NCI-H2171 (cell line): Measurements from ENCODE around the gene KCNK16.
"Not testable (repeated sequence)": the region's sequence is repeated elsewhere in the genome, so short reads cannot be mapped to it uniquely, and the experiment has no call there.

Source experiments
- DNase-seq: peaks from one replicate; lab custom pipeline; 2025; lab: John Stamatoyannopoulos, UW

The KCNK16 gene

DNA sequence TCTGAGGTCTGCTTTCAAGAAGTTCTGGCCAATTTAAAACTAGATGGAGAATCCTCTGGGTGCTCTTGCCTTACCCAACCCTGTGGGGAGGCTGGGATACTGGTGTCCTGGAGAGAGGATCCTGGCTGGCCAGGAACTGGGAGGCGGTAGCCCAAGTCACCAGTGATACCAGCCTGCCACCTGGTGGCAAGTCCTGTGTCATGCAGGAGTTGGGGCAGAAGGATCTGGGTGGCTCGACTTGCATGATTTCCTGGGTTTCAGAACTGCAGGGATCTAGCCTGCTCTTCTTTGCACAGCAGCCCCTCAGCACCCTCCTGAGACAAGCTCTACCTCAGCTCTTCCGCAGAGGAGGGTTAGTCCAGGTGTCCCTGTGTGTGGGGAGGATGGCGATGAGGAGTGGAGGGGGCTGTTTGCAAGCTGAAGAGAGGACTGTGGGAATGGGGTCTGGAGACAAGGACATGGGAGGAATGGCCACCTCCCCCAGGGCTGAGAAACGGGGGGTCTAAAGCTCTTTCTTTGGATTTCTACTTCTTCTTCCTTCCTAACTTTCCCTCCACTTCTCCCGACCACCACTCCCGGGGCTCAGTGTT is 12.5 kb downstream of the KCNK16 start:
- DNase-seq, result peak; percentile 35

DNA sequence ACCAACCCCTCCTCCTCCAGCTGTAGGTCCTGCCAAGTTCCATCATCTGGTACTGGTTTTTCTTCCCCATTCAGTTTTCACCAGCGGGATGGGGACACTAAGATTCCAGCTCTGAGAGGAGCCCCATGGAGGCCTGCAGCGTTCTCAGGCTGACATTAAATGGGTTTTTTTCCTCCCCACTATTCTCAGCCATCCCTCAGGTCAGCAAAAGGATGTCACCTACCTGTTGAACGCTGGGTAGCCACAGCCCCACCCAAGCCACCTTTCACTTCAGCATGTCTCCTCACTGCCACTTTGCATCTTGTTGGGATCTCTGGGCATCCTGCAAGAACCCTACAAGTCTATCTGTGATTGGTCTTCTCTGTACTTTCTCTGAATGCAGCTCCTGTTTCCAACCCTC is 15.0 kb downstream of the KCNK16 start:
- no peak for DNase-seq

DNA sequence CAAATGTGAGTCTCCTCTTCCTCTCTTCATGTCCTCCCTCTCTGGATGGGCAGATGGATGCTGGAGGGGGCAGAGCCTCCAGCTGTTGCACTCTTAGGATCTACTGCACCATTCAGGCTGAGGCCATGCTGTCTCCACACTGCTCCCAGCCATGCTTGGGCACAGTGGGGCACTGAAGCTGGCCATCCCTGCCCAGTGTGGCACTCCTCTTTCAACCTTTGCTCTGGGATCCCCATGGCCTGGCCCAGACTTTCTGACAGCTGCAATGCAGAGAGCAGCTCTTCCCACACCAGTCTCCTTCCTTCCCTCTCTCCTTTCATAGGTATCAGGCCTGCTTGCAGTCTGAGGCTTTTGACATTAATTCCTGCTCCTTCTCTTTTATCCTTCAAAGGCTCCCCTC is 17.6 kb downstream of the KCNK16 start:
- no peak for DNase-seq

DNA sequence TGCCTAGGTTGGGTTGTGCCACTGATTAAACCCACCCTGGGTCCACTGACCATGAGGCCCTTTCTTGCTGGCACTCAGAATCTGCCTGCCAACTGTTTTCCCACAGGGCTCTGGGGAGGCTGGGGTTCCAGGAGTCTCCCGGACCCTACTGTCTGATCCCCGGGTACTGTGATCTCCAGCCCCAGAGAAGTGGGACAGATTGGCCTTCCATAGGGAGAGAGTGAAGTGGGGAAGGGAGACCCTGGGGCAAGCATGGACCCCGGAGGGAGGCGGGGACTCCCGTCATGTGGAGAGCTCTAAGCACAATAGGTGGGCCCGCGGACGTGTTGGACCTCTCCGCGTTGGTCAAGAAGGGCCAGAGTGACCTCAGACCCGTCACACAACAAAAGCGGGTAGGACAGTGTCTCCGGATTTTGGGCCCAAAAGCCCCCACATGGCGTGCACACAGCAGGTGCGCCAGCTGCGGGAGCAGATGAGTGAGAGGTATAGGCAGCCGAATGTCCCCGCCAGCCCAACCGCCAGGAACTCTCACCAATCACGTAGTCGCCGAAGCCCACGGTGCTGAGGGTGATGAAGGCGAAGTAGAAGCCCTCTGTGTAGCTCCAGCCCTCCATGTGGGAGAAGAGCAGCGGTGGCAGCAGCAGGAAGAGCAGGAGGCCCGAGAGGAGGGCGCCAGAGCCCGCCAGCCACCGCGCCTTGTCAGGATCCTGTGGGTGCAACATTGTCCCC is 18.9 kb downstream of the KCNK16 start:
- DNase-seq, result no peak

DNA sequence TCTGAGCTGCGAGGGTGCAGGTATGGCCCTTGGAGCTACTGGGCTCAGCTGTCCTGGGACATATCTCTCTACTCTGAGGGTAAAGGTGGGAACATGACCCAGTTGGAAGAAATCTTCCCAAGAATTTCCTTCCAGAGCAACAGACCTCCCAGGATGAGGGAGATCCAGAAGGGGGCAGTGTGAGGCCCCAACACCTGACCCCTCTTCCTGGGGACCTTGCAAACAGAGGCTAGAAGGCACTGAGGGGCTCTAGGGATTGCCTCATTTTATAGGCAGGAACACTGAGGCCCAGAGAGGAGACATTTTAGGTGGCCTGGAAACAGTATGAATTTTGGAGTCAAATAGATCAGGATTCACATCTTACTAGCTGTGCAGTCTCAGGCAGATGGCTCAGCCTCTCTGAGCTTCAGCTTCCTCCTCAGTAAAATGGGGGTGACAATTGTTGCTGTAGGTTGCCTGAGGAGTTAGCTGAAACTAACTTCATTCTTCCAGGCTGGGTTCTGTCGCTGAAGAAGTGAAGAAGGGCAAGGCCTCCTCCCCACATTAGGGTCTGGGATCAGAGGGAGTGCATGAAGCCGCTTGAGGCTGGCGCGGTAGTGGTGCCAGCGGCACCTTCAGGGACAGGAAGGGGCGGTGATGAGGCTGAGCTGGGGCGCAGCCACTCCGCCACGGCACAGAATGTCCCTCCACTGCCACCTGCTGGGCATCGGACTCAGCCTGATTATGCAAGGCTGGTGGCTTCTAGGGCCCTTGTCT is 19.7 kb downstream of the KCNK16 start:
- DNase-seq, result peak; percentile 44

DNA sequence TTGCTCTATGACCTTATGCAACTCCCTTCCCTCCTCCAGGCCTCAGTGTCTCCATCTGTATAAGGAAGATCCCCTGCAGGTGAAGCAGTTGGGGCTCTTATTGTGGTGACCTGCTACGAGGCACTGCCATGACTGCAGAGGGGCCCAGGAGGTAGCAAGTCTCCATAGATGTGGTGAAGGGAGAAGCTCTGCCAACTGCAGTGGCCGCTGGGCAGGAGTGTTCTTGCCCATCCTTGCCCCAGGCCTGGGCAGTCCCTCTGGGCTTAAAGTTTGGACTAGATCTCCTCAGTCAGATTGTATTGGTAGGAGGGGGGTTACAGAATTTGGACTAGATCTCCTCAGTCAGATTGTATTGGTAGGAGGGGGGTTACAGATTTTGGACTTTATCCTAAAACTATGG is 20.5 kb downstream of the KCNK16 start:
- DNase-seq, result no peak

DNA sequence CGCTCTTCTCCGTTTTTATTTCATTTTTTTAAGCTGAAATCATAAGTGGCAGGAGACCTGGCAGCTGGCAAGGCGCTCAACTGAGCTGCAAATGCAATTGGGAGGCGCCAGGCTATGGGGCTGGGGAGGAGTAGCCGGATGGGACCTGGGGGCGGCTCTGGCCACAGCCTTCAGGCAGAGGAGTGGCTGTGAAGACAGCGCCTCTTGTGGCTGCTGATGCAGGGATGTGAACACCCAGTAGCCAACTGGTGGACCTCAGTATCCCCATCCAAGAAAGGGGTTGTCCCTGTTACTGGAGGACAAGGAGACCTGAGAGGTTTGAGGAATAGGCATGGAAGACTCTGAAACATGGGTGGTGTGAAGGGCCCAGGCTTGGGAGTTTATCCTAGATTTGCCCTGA is 20.9 kb downstream of the KCNK16 start:
- no peak for DNase-seq

DNA sequence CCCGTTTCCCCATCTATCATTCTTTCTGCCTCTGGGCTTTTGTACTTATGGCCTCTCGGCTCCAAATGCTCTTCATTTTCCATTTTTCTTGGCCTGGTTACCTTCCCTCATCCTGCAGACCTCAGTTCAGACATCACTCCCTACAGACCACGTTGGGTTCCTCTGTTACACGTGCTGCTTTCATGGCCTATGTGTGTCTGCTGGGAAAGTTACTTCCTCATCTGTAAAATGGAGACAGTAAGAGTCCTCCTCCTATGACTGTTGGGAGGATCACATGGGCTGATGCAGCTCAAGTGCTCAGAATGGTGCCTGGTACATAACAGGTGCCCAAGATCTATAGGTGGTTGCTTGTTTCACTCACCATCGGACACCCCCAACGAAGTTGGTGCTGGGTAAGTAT is 21.8 kb downstream of the KCNK16 start:
- no peak for DNase-seq

DNA sequence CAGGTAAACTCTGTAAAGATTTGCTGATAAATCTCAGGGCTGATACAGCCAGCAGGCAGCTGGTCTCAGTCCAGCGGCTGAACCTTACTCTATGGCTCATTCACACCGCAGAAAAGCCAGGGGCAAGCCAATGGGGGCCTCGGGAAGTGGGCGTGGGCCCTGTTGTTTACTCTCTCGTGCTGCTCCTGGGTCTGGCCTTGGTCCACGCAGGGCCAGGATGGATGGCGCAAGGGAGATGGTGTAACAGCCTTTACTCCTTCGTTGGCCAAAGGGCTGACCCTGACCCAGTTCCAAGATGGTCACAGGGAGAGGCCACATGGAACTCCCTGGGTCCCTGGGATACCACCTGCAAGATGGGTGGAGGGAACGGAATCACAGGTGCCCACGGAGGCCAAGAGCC is 24.4 kb downstream of the KCNK16 start:
- DNase-seq, result no peak

DNA sequence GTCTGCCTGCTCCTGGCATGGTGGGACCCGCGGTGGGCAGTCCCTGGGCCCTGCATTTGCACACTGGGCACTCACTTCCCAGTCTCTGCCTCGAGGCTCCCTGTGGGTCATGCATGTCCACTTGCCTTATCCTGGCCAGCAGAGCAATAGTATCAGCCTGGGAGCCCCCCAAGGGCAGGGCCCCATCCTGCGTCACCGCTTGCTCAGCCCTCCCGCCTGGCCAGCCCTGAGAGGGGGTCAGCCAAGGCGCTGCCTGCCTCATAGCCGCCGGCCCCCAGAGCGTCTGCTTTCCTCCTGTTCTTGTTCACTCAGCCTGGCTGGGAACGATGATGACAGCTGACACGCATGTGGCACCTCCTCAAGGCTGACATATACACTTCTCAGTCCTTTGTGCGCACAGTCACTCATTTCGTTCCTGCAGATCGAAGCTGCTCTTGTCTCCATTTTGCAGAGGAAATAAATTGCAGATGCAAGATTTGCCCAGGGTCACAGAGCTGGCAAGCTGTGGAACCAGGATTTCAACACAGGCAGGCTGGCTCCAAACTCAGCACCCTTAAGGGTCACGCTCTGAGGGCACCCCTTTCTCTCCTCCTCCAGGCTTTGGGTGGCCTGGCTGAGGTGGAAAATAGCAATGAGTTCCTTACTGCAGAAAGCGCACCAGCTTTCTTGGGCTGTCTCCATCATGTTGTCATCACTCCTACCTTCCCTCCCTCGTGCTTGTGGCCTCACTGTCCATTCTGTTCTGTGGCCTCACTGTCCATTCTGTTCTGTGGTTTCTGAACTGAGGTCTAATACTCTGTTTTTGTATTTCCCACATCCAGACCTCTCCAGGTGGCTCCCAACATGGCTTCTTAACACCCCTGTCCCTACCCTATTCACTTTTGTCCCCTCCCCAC is 25.5 kb downstream of the KCNK16 start:
- no peak for DNase-seq

DNA sequence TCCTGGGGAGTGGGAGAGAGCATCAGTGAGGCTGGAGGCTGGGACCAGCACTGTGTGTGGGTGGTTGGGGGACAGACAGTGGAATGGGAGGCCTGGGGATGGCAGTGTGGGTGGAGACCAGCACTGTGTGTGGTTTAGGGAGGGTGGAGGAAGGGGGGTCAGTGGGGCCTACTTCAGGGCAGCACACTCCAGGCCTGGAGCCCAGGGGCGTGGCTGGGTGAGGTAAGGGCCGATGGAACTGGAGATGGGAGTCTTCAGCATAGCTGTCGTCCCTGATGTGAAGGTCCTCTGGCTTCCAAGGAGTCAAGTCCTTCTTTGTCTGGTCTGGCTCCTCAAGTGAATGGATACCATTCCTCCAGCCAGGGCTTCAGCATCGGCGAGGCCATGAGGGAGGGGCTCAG is 26.9 kb downstream of the KCNK16 start:
- DNase-seq, result no peak

DNA sequence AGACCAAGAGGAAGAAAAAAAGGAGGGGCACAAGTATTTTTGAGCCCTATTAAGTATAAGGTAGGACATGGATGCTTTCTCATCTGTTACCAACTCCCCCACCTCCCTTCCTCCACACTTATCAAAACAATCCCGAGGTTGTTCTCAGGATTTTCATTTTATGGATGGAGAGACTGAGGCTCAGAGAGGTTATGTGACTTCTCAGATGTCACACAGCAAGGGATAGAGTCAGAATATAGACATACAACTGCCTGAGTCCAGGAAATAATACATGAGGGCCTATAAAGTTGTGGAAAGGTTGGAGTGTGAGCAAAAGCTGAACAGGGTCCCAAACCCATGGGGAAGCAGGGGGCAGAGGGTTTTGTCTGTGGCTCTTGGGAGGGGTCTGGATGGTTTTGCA is 27.6 kb downstream of the KCNK16 start:
- no peak for DNase-seq

DNA sequence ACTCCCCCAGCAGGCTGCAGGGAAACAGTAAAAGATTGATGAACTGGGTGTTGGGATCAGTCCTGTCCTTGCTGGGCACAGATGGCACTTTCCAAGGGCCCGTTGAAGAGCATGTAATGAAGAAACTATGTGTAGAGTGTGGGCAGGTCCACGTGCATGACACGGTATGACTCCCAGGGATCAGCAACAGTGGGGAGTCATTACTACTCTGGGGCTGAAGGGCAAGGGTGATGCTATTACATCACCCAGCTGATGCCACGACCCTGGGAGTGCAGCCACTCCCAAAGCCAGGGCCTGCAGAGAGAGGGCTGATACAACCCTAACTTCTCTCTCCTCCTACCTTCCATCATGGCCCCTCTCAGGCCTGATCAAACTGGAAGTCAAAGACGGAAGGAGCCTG is 28.4 kb downstream of the KCNK16 start:
- no peak for DNase-seq

DNA sequence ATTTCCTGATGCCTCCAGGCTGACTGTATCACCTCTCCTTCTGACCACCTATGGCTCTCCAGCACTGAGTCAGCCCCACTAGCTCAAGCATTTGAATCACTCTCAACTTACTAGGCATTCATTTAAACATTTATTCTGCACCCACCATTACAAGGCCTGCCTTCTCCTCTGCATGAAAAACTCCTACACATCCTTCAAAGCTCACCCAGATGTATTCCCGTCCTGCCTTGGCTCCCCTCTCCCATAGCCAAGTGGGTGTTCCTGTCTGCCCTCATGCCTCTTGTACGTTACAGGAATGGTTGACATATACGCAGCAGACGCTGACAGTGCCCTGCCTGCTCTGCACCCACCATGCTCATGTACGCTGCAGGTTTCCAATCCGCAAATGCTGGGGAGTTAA is 29.9 kb downstream of the KCNK16 start:
- DNase-seq, result no peak

DNA sequence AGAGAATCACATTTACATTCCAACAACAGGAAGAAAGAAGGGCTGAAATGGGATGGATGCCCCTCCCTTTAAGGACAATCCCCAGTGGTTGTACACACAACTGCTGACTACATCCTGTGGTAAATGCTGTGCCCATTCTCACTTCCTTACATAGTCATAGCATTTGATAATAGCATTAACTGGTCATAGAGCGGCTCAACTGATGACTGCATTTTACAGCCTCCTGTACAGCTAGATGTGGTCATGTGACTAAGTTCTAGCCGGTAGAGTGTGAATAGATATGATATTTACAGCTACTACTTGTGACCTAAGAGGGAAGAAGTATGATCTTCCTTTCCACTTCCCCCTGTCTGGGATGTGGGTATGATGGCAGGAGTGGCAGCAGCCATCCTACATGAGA is 33.0 kb downstream of the KCNK16 start:
- DNase-seq, result no peak

DNA sequence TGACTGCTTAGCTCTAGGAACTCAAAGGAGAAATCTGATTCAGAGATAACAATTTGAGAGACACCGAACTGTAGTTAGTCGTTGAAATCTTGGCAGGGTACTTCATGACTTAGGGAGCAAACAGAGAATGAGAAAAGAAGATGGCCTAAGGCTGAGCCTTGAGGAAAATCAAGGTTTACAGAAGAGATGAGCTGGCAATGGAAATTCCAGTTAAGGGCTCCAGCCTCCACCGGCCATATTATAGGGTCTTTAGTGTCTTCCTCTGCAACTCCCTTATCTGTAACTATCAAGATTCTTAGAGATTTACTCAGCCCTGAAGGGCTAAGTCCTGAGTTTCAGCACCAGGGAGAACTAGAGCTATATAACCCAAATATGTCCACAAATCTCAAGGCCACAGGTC is 34.9 kb downstream of the KCNK16 start:
- no peak for DNase-seq

DNA sequence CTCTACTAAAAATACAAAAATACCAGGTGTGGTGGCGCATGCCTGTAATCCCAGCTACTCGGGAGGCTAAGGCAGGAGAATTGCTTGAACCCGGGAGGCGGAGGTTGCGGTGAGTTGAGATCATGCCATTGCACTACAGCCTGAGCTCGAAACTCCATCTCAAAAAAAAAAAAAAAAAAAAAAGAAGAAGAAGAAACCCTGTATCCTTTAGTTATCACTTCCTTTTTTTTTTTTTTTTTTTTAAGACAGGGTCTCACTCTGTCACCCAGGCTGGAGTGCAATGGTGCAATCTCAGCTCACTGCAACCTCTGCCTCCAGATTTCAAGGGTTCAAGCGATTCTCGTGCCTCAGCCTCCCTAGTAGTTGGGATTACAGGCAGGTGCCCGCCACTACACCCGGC is 35.9 kb downstream of the KCNK16 start:
- not testable (repeated sequence) for DNase-seq

DNA sequence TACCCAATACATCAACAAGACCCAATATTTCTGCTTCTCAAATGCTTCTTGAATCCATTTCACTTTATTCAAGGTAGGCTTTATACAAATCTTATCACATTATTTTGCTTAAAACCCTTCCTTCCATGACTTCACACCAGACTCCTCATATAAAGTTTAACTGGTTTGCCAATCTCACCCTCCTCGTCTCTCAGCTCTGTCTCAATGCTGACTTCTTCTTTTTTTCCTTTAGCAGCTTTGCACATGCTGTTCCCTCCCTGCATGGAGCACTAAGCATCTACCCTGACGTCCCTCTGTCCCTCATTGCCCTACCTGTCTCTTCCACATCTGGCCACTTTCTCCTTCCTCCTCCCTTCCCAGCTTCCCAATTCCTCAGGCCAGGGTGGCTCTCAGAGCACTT is 39.7 kb downstream of the KCNK16 start:
- DNase-seq, result no peak

DNA sequence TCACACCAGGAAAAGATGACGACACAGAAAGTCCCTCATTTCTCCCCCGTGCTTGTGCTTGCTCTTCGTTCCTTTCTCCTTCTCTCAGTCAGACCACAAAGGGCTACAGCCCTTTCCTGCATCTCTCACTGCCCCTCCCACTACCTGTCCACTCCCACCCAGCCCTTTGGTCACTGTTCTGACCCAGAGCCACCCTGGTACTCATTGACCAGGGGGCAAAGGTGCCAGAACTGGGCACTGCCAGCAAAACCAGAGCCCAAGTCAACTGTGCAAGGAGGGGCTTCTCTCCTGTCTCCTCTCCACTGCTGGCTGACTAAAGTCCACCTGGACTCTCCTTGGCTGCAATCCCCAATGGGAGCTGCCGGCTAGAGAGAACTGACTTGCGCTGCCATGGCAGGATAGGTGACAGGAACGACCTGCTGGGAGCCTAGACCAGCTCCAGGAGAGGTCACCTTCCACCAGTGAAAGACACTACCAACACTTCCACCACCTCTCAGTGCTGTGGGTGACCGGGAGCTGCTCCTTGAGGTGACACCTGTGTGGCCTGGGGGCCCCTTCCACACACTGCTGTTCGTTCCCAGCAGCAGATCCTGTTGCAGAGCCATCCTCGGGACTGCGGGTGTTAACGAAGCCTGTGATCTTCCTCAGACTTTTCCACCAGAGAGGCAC is 41.1 kb downstream of the KCNK16 start:
- no peak for DNase-seq

DNA sequence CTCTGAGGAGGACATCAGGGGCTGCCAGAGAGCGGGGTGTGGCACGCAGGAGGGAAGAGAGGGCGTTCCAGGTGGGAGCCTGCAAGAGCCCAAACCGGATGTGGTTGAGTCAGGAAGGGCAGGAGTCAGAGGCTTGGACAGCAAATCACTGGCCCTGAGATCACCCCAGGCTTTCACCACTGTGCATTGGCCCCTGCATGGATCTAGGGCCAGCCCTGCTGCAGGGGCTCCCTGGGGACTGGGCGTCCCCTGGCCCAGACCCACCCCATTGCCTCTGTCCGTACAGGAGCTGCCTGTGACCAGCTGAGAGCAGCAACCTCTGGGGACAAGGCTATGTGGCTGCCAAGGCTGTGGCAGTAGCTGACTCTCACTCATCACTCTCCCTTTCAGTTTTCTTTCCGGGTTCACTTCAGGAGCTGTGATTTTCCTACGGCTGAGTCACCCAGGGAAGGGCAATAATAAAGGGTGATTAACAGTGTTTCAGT is 42.2 kb downstream of the KCNK16 start:
- no peak for DNase-seq

DNA sequence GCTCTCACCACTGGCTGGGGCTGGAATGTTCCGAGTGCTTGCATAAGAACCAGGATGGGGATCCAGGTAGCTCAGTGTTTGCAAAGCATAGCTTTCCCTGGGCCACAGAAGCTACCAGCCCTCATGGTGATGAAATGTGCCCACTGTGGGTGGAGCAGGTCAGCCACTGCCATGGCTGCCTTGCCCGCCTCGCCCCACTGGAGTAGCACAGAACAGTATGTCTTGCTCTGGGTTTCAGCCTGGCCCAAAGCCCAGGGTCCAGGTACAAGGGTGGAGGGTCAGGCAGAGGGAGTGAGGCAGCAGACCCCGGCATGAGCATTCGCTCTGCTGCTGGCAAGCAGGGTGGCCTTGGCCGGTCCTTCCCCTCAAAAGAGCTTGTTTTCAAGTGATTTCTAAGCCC is 43.0 kb downstream of the KCNK16 start:
- DNase-seq, result no peak
